Parathyroid adenoma (tissue), 2 donors: ENCODE measurements around the gene SHANK3.

Source experiments
- H2AFZ ChIP-seq: fragments of 300-600 bp; sonication (generic); one replicate; pipeline ENCODE4 v1.7.0; 2017; ENCODE audit warnings: antibody characterized with exemption, mild to moderate bottlenecking
- H3K27ac ChIP-seq: fragments of 300-600 bp; sonication (generic); one replicate; pipeline ENCODE4 v1.7.0; 2017
- H3K27me3 ChIP-seq: fragments of 300-600 bp; sonication (generic); one replicate; pipeline ENCODE4 v1.7.0; 2017; ENCODE audit warnings: low read length; ENCODE audit not compliant: control insufficient read depth, insufficient read depth
- H3K36me3 ChIP-seq: fragments of 300-600 bp; sonication (generic); one replicate; pipeline ENCODE4 v1.7.0; 2017; ENCODE audit warnings: low read length; ENCODE audit not compliant: control insufficient read depth, insufficient read depth
- H3K4me1 ChIP-seq: fragments of 300-600 bp; sonication (generic); one replicate; pipeline ENCODE4 v1.7.0; 2017; ENCODE audit warnings: control low read depth
- H3K4me2 ChIP-seq: fragments of 300-600 bp; sonication (generic); one replicate; pipeline ENCODE4 v1.7.0; 2017; ENCODE audit warnings: low read length
- H3K4me3 ChIP-seq: fragments of 300-600 bp; sonication (generic); one replicate; pipeline ENCODE4 v1.7.0; 2017; ENCODE audit warnings: low read depth, low read length
- H3K79me2 ChIP-seq: fragments of 300-600 bp; sonication (generic); one replicate; pipeline ENCODE4 v1.7.0; 2017; ENCODE audit warnings: control low read depth
- H3K9ac ChIP-seq: fragments of 300-600 bp; sonication (generic); one replicate; pipeline ENCODE4 v1.7.0; 2017; ENCODE audit warnings: mild to moderate bottlenecking
- H3K9me3 ChIP-seq: fragments of 300-600 bp; sonication (generic); one replicate; pipeline ENCODE4 v1.7.0; 2017; ENCODE audit warnings: low read length; ENCODE audit not compliant: control insufficient read depth
- TF ChIP-seq, protein P1 (sequence below): fragments of 300-600 bp; sonication (generic); IDR thresholded peaks from one replicate; pipeline ENCODE4 v1.7.0; 2017; ENCODE audit warnings: antibody characterized with exemption, mild to moderate bottlenecking
- donor health status: primary hyperparathyroidism.

Gene SHANK3

GRCh38 chr22:50672471-50673230 lies at the start of gene SHANK3:
Gene SHANK3 (plus strand): TSS chr22:50672823.
- no peaks in the 10 kb centered on the region for H3K27me3 ChIP-seq
- H3K27ac ChIP-seq, result peak within 1 kb of the TSS; percentile 69
- H3K4me3 ChIP-seq, result peak within 1 kb of the TSS; percentile 31
- H3K79me2 ChIP-seq, result no peaks in the 10 kb centered on the region
- no peaks in the 10 kb centered on the region for H3K36me3 ChIP-seq
- TF ChIP-seq, protein P1, sequence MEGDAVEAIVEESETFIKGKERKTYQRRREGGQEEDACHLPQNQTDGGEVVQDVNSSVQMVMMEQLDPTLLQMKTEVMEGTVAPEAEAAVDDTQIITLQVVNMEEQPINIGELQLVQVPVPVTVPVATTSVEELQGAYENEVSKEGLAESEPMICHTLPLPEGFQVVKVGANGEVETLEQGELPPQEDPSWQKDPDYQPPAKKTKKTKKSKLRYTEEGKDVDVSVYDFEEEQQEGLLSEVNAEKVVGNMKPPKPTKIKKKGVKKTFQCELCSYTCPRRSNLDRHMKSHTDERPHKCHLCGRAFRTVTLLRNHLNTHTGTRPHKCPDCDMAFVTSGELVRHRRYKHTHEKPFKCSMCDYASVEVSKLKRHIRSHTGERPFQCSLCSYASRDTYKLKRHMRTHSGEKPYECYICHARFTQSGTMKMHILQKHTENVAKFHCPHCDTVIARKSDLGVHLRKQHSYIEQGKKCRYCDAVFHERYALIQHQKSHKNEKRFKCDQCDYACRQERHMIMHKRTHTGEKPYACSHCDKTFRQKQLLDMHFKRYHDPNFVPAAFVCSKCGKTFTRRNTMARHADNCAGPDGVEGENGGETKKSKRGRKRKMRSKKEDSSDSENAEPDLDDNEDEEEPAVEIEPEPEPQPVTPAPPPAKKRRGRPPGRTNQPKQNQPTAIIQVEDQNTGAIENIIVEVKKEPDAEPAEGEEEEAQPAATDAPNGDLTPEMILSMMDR, result no peak
- H3K9ac ChIP-seq, result no peak within 1 kb of the TSS
- no peaks in the 10 kb centered on the region for H3K4me1 ChIP-seq
- H2AFZ ChIP-seq, result no peak within 1 kb of the TSS
- H3K9me3 ChIP-seq, result no peaks in the 10 kb centered on the region
- peak within 1 kb of the TSS; percentile 6 for H3K4me2 ChIP-seq

GRCh38 chr22:50624347-50625130 lies 48.1 kb upstream of the SHANK3 start:
- no peak overlapping the region for H3K27ac ChIP-seq

GRCh38 chr22:50625131-50625567 lies 47.5 kb upstream of the SHANK3 start:
- TF ChIP-seq, protein P1, result no peak
- Histone ChIP-seq H3K4me2 (no peak overlapping the region), H3K4me3 (no peak overlapping the region), H3K9me3 (no peaks in the 10 kb centered on the region), H3K27me3 (no peaks in the 10 kb centered on the region), H3K27ac (no peak overlapping the region), H3K79me2 (no peaks in the 10 kb centered on the region), H3K4me1 (peaks cover 21% of the 10 kb centered on the region), H2AFZ (no peak overlapping the region), H3K9ac (no peak overlapping the region), H3K36me3 (no peaks in the 10 kb centered on the region)

More at GRCh38 chr22:50624347-50625130, 48.1 kb upstream of the SHANK3 start:
- TF ChIP-seq, protein P1, result no peak
- H3K9ac ChIP-seq, result no peak overlapping the region
- H3K4me3 ChIP-seq, result no peak overlapping the region
- H3K27me3 ChIP-seq, result no peaks in the 10 kb centered on the region
- no peak overlapping the region for H3K4me2 ChIP-seq
- H2AFZ ChIP-seq, result no peak overlapping the region
- H3K36me3 ChIP-seq, result no peaks in the 10 kb centered on the region
- no peaks in the 10 kb centered on the region for H3K9me3 ChIP-seq
- H3K79me2 ChIP-seq, result no peaks in the 10 kb centered on the region
- H3K4me1 ChIP-seq, result peaks cover 21% of the 10 kb centered on the region

DNA sequence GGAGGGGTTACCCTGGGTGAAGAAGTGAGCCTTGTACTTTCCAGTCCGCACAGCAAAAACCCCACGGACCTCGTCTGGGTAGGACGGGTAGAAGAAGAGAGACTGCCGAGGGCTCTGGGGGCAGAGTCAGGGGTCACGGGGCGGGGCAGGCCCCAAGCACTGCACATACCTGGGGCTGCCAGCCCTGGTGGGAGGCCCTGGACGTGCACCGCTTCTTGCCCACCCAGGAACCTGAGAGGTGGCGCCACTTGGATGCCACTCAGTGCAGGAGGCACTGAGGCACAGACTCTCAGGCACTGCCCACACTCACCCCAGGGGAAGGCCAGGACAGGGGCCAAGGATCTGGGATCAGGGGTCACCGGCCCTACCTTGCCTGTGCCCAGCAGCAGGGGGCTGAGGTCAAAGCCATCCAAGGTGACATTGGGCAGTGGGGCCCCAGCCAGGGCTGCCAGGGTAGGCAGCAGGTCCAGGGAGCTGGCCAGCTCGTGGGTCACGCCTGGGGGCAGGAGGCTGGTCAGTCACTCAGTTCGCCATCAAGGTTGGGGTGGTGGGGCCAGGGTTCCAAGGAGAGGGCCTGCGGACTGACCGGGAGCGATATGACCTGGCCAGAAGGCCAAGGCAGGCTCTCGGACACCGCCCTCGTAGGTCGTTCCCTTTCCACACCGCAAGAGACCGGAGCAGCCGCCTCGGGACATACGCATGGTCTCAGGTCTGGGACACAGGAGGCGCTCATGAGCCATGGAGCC lies 46.9 kb upstream of the SHANK3 start:
- Histone ChIP-seq H3K27ac (no peak overlapping the region), H3K9ac (no peak overlapping the region), H3K27me3 (no peaks in the 10 kb centered on the region), H3K4me2 (no peak overlapping the region), H2AFZ (no peak overlapping the region), H3K4me3 (no peak overlapping the region), H3K79me2 (no peaks in the 10 kb centered on the region), H3K36me3 (no peaks in the 10 kb centered on the region), H3K4me1 (peaks cover 18% of the 10 kb centered on the region), H3K9me3 (no peaks in the 10 kb centered on the region)
- TF ChIP-seq, protein P1, result no peak
